Peyer's patch (tissue), 4 donors: ENCODE data around the gene HS3ST2.

Experiments used
- CTCF ChIP-seq, 6 experiments: fragments of 450-650 bp in 4 of 6; fragments of 200-600 bp in 2 of 6; sonication (generic) in 1 of 6; IDR thresholded peaks; one replicate each; pipeline ENCODE4 v1.5.1; 2017 to 2019; ENCODE audit warnings: antibody characterized with exemption in 6 of 6, mild to moderate bottlenecking in 3 of 6, moderate library complexity in 1 of 6
- POLR2A ChIP-seq, 2 donors: fragments of 450-650 bp; IDR thresholded peaks; one replicate each; pipeline ENCODE4 v1.5.1; 2017; ENCODE audit warnings: antibody characterized with exemption in 2 of 2, mild to moderate bottlenecking in 2 of 2, moderate library complexity in 2 of 2

DNA sequence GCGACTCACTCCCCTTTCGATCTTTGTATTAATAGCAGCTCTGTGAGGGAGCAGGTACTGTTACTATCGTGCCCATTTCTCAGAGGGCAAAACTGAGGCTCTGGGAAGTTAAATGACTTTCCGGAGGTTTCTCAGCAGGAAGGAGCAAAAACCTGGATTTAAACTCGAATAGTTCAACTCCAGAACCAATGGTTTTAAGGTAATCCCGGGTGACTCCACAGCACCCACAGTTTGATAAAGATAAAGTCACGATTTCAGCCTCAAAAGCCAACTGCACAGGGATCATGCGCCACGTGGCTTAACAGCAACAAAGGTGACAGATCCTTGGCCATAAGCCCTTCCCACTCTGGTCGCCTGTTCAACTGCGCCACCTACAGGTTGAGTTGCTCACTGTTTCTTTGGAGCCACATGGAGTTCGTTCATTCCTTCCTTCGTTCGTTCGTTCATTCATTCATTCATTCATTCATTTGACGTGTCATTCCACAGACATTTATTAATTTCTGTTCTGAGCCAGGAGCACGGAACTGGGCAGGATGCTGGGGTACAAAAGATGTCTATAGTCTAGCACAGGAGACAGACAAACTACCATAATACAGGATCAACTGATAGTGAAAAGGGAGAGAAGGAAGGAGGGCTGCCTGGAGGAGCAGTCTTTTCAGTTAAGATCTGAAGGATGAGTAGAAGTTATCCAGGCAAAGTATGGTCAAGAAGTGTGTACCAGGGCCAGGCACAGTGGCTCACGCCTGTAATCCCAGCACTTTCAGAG lies 134.8 kb downstream of the HS3ST2 start:
- TF ChIP-seq POLR2A (IDR thresholded peaks at IDR 0.05) (no peak), CTCF (IDR thresholded peaks at IDR 0.05) (peak; percentile 49 to 65 (median 63))
